ENCODE data around the gene FAM167B.
"Not testable (repeated sequence)": the region's sequence is repeated elsewhere in the genome, so short reads cannot be mapped to it uniquely, and the experiment has no call there.

The FAM167B gene

DNA sequence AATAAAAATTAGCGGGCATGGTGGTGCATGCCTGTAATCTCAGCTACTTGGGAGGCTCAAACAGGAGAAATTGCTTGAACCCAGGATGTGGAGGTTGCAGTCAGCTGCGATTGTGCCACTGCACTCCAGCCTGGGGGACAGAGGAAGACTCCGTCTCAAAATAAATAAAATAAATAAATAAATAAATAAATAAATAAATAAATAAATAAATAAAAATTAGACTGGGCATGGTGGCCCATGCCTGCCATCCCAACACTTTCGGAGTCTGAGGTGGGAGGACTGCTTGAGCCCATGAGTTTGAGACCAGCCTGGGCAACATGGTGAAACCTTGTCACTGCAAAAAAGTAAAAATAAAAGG is 16.2 kb downstream of the FAM167B start:
- not testable (repeated sequence) for DNase-seq

GRCh38 chr1:32263744-32264143 is 16.7 kb downstream of the FAM167B start:
- DNase-seq, result no peak

DNA sequence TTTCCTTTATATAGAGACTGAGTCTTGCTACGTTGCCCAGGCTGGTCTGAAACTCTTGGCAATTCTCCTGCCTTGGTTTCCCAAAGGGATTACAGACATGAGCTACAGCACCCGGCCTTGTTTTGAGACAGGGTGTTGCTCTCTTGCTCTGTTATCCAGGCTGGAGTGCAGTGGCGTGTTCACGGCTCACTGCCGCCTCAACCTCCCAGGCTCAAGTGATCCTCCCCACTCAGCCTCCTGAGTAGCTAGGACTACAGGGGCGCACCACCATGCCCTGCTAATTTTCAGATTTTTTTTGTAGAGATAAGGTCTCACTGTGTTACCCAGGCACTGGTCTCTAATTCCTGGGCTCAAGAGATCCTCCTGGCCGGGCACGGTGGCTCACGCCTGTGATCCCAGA is 18.8 kb downstream of the FAM167B start:
- no peak for DNase-seq

GRCh38 chr1:32266921-32267591 is 20.0 kb downstream of the FAM167B start:
- peak; percentile 91 for DNase-seq

- DNase-seq, result no peak
Measured at GRCh38 chr1:32269744-32270143, 22.7 kb downstream of the FAM167B start.

- DNase-seq, result no peak
Measured at GRCh38 chr1:32272557-32273390, 25.8 kb downstream of the FAM167B start.

GRCh38 chr1:32273391-32274208 is 26.6 kb downstream of the FAM167B start:
- DNase-seq, result no peak

- DNase-seq, result no peak
Measured at GRCh38 chr1:32274646-32275340, 27.8 kb downstream of the FAM167B start.

- DNase-seq, result no peak
Measured at GRCh38 chr1:32275424-32275823, 28.4 kb downstream of the FAM167B start.

DNA sequence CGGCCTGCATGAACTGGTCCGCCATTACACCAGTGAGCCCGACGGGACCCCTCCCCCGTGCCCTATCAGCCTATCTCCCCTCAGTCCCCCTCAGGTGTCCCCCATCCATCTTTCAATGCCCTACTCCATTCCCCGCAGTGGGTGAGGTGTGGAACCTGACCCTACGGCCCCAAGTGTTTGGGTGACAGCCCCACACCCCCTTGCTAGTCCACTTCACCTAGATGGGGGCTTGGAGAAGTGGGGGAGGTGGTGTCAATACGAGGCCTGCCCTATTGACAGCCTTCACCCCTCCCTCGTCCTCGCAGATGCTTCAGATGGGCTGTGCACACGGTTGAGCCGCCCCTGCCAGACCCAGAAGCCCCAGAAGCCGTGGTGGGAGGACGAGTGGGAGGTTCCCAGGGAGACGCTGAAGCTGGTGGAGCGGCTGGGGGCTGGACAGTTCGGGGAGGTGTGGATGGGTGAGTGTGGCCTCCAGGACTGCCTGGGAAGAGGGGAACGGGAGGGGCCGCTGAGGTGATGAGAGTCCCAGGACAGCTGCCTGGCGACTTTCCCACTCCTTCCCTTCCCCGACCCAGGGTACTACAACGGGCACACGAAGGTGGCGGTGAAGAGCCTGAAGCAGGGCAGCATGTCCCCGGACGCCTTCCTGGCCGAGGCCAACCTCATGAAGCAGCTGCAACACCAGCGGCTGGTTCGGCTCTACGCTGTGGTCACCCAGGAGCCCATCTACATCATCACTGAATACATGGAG is 29.2 kb downstream of the FAM167B start:
- DNase-seq, result no peak

- not testable (repeated sequence) for DNase-seq
Measured at GRCh38 chr1:32284777-32285176, 37.8 kb downstream of the FAM167B start.

GRCh38 chr1:32285658-32286057 is 38.6 kb downstream of the FAM167B start:
- DNase-seq, result no peak

- no peak for DNase-seq
Measured at GRCh38 chr1:32286763-32287162, 39.7 kb downstream of the FAM167B start.

DNA sequence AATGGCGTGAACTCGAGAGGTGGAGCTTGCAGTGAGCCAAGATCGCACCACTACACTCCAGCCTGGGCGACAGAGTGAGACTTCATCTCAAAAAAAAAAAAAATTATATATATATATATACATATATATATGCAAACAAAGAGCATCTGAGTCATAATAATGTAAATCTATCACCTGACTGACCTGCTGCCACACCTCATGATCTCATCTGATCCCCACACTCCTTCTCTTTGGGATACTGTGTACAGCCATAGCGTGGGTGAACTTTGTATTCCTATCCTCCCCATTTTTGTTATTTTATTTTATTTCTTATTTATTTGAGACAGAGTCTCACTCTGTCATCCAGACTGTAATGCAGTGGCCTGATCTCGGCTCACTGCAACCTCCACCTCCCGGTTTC is 42.2 kb downstream of the FAM167B start:
- DNase-seq, result no peak

DNA sequence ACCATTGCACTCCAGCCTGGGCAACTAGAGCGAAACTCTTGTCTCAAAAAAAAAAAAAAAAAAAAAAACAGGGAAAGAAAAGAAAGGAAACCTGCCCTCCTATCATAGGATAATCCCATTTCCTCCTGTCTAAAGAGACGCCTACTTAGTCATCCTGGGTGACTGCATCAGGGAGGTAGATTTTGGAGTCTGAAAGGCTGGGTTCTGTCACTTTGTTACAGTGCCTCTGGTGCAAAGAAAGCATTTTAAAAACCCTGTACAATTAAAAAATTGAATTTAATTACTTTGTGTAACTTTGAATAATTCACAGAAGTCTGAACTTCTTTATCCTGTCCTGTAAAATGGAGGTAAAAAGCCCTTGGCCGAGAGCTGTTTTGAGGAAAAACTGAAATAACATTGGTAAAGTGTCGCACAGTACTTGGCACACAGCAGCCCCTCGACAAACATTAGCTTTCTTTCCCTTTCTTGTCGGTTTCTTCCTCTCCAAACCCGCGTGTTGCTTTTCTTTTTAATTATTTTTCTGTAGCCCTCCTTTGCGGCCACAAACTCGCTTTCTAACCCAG is 44.2 kb downstream of the FAM167B start:
- peak; percentile 33 for DNase-seq

DNA sequence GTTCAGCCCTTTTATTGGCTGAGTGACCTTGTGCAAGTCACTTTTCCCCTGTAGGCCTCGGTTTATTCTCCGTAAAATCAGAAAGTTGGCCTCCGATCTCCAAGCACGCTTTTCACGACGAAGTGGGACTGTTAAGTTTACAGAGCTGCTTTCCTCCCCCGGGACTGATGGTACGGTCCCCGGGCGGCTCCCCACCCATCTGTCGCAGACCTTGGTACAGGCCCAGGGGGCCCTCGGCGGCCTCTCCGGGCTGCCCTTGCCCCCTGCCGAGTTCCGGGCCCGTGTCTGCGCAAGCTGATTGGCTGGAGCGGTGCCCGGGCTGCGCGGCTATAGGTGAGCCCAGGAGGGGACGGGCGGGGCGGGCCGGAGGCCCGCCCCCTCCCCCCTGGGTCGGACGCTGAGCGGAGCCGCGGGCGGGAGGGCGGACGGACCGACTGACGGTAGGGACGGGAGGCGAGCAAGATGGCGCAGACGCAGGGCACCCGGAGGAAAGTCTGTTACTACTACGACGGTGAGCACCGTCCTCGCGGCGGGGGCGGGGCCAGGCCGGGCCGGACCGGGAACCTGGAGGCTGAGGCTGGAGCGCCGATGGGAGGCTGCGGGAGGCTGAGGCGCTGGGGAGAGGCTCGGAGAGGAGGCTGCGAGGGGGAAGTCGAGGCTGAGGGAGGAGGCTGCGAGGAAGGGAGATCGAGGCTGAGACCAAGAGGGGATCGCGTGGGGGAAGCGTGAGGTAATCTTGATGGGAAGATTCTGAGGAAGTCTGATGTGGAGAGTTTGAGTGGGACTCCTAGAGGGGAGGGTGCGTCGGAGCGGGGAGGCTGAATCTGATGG is 44.9 kb downstream of the FAM167B start, which contains the start of gene HDAC1:
HDAC1 (plus strand) TSS at position 376 of the 831 bp plus-strand sequence; CDS start at position 463, 87 bp downstream.
- peak; percentile 96 for DNase-seq

DNA sequence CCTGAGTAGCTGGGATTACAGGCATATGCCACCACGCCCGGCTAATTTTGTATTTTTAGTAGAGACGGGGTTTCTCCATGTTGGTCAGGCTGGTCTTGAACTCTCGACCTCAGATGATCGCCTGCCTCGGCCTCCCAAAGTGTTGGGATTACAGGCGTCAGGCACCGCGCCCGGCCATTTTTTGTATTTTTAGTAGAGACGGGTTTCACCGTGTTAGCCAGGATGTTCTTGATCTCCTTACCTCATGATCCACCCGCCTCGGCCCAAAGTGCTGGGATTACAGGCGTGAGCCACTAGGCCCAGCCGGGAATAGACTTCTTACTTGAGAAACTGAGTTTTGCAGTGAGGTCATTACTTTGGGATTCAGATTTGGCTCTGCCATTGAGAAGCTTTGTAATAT is 51.2 kb downstream of the FAM167B start:
- DNase-seq, result not testable (repeated sequence)

Data from fibroblast of skin of scalp (primary cell).